Endothelial cell (in vitro differentiated cells): ENCODE measurements around the gene RHBDL3. TPM values are rescaled to one million over a fixed set of nuclear protein-coding genes. Genes with fewer than 3 reads are reported as not detected.

Experiments used
- DNase-seq: peaks from one replicate; pipeline ENCODE4 v3.0.0; 2021; ENCODE audit warnings: low spot score
- H3K27ac Mint-ChIP-seq: one replicate; pipeline ENCODE4 v1.8.0; 2021; ENCODE audit warnings: mixed read lengths, inconsistent platforms; ENCODE audit not compliant: unreplicated experiment
- H3K27me3 Mint-ChIP-seq: one replicate; pipeline ENCODE4 v1.8.0; 2021; ENCODE audit warnings: mild to moderate bottlenecking, moderate library complexity, mixed read lengths, inconsistent platforms; ENCODE audit not compliant: unreplicated experiment
- H3K36me3 Mint-ChIP-seq: one replicate; pipeline ENCODE4 v1.8.0; 2021; ENCODE audit warnings: mild to moderate bottlenecking, low read depth, mixed read lengths, inconsistent platforms; ENCODE audit not compliant: unreplicated experiment
- H3K4me1 Mint-ChIP-seq: one replicate; pipeline ENCODE4 v1.8.0; 2021; ENCODE audit warnings: mild to moderate bottlenecking, mixed read lengths, inconsistent platforms; ENCODE audit not compliant: unreplicated experiment
- H3K4me3 Mint-ChIP-seq: one replicate; pipeline ENCODE4 v1.8.0; 2021; ENCODE audit warnings: mild to moderate bottlenecking, mixed read lengths, inconsistent platforms; ENCODE audit not compliant: unreplicated experiment
- H3K9me3 Mint-ChIP-seq: one replicate; pipeline ENCODE4 v1.8.0; 2021; ENCODE audit warnings: mixed read lengths, inconsistent platforms; ENCODE audit not compliant: unreplicated experiment
- total RNA-seq: library from RNA; stranded (reverse); fragmentation: NEBNext Ultra II Directional; extraction: Animal tissue kit (Norgen Biotek cat#: 25700); gene quantifications from one replicate; pipeline ENCODE4 v1.2.1, GENCODE V29; 2021; ENCODE audit not compliant: unreplicated experiment
- TF ChIP-seq, protein P1 (sequence below): fragments of 200-600 bp; sonication (generic); IDR thresholded peaks from one replicate; pipeline ENCODE4 v1.5.0; 2021; ENCODE audit warnings: antibody characterized with exemption; ENCODE audit not compliant: unreplicated experiment

Gene RHBDL3
- total RNA-seq, 1 donor from 2014 or later: 1.7 TPM

DNA sequence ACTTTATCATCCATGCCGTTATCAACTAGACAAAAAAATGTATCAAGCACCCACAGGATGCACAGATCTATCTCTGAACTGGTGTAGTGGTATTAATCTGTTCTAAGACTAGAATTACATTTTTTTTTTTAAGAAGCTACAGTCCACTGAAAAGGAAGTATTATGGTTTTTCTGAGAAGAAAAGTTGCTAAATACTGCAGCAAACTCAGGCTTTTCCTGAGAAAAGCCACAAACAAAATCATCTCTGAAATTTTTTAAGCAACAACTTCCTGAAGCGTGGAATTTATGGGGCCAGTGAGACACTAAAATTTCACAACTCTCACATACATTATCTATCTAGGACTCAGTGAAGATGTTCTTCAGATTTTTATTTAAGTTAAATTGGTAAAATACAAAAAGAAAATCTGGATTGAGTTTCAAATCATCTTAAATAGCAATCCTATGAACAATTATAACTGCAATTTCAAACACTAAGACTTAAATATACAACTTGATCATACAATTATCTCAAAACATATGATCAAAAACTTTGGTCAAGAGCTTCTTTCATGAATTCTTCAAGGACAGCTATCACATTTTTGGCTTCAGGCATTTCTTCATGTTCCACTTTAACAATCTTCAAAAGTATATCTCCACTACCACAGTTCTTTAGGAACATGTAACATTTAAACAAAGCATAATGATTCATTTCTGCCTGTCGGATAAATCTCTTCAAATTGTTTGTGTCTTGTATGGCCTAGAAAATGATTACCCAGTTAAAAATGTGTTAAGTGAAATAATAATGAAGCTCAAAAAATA, 65.8 kb downstream of the RHBDL3 start:
- no peaks in the 10 kb centered on the region for H3K27me3 Mint-ChIP-seq
- H3K4me3 Mint-ChIP-seq: no peak overlapping the region
- DNase-seq: no peak
- peaks cover 3% of the 10 kb centered on the region for H3K36me3 Mint-ChIP-seq
- H3K9me3 Mint-ChIP-seq: no peaks in the 10 kb centered on the region
- H3K27ac Mint-ChIP-seq: no peak overlapping the region
- no peaks in the 10 kb centered on the region for H3K4me1 Mint-ChIP-seq
- TF ChIP-seq, protein P1, sequence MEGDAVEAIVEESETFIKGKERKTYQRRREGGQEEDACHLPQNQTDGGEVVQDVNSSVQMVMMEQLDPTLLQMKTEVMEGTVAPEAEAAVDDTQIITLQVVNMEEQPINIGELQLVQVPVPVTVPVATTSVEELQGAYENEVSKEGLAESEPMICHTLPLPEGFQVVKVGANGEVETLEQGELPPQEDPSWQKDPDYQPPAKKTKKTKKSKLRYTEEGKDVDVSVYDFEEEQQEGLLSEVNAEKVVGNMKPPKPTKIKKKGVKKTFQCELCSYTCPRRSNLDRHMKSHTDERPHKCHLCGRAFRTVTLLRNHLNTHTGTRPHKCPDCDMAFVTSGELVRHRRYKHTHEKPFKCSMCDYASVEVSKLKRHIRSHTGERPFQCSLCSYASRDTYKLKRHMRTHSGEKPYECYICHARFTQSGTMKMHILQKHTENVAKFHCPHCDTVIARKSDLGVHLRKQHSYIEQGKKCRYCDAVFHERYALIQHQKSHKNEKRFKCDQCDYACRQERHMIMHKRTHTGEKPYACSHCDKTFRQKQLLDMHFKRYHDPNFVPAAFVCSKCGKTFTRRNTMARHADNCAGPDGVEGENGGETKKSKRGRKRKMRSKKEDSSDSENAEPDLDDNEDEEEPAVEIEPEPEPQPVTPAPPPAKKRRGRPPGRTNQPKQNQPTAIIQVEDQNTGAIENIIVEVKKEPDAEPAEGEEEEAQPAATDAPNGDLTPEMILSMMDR: no peak

DNA sequence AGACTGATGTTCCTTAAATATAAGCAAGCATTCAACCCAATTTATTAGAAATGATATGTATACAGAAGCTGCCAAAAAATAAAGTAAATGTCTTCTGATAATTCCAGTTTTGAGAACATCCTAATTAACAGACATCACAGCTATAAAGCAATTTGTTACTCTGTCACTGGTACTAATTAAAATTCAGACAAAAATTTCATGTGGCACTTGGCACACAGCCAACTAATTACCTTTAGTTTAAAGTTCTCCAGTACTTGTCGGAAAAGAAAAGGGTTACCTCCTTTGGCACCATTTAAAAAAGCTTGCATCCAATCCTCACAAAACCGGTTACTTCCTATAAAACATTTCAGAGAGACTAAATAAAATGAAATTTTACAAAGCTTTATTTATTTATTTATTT, 67.6 kb downstream of the RHBDL3 start:
- Mint-ChIP-seq H3K27ac (no peak overlapping the region), H3K9me3 (no peaks in the 10 kb centered on the region), H3K27me3 (no peaks in the 10 kb centered on the region), H3K4me3 (no peak overlapping the region), H3K4me1 (no peaks in the 10 kb centered on the region), H3K36me3 (peaks cover 3% of the 10 kb centered on the region)
- TF ChIP-seq, protein P1: no peak
- DNase-seq: no peak

DNA sequence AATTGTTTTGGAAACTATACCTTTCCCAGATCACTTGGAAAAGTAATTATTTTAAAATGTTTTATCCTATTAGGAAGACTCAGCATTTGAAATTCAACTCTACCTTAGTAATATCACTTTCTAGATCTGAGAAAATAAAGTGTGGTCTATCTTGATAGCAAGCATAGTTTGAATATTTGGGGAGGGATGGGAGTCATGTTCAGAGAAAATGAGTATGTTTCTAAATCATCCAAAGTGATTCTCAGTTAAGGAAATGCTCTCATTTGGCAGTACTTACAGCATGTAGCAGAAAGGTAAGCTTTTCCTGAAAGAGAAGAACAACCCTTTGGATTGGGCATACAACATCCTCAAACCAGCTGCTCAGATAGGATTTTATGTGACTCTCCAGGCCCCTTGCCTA, 69.4 kb downstream of the RHBDL3 start:
- no peaks in the 10 kb centered on the region for H3K4me1 Mint-ChIP-seq
- no peak for DNase-seq
- no peaks in the 10 kb centered on the region for H3K9me3 Mint-ChIP-seq
- no peak overlapping the region for H3K4me3 Mint-ChIP-seq
- H3K27me3 Mint-ChIP-seq: no peaks in the 10 kb centered on the region
- TF ChIP-seq, protein P1: no peak
- no peak overlapping the region for H3K27ac Mint-ChIP-seq
- peaks cover 3% of the 10 kb centered on the region for H3K36me3 Mint-ChIP-seq

DNA sequence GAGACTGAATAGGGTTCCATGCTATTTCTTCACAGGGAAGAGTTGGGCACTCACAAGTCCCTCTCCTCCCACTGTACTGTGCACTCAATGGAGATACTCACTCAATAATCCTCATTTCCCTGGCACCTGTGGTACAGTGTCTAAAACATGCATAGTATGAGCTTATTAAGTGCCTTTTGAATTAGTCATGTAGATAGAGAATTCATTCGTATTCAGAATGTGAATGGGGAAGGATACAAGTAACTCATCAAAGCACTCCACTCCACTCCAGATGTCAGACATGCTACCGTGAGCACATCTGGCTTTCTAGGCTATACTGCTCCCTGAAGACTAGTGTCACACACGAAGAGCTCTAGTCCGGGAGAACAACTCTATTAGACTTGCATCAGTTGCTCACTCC, 70.1 kb downstream of the RHBDL3 start:
- H3K27ac Mint-ChIP-seq: no peak overlapping the region
- no peaks in the 10 kb centered on the region for H3K27me3 Mint-ChIP-seq
- no peaks in the 10 kb centered on the region for H3K9me3 Mint-ChIP-seq
- H3K36me3 Mint-ChIP-seq: peaks cover 3% of the 10 kb centered on the region
- no peak for DNase-seq
- TF ChIP-seq, protein P1: no peak
- no peak overlapping the region for H3K4me3 Mint-ChIP-seq
- H3K4me1 Mint-ChIP-seq: no peaks in the 10 kb centered on the region

DNA sequence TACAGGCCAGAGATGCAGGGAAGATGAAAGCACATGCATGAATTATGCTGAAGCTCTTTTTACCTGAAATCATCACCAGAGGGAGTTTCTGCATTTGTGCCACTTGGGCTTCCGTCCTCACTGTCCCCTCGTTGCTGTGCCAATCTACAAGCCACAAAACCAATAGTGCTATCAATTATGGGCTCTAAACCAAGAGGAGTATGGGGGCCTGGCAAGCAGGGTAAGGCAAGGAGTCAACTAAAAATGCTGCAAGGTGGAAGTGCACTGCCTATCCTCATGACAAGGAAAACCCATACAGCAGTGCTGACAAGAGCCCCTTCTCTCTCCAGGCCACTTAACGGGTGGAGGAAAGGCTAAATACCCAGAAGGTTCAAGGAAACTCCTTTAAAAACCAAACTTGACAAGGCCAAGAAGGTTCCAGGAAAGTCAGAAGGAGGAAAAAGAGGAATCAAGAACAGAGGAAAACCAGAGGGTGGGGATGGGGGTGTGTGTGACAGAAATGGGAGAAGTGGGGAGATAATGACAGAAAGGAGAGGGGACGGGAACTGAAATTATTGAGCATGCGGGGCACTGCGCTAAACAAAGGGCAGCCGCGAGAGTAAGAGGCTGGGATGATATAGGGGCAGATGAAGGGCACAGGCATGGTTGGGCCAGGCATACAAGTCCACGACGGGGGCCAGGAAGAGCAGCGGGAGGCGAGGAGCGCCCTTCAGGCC, 75.7 kb downstream of the RHBDL3 start:
- no peak for DNase-seq
- no peaks in the 10 kb centered on the region for H3K36me3 Mint-ChIP-seq
- H3K9me3 Mint-ChIP-seq: no peaks in the 10 kb centered on the region
- H3K27ac Mint-ChIP-seq: peak overlapping the region; percentile 32
- TF ChIP-seq, protein P1: no peak
- H3K4me1 Mint-ChIP-seq: peaks cover 8% of the 10 kb centered on the region
- peaks cover 2% of the 10 kb centered on the region for H3K27me3 Mint-ChIP-seq
- peak overlapping the region; percentile 97 for H3K4me3 Mint-ChIP-seq
